ENCODE results near the gene NIN.

- TF ChIP-seq CTCF (IDR thresholded peaks at IDR 0.05; ENCODE audit: low read length): no peak
- no peak for TF ChIP-seq EZH2 (IDR thresholded peaks at IDR 0.05; ENCODE audit: borderline replicate concordance, low read length)
Measured at GRCh38 chr14:50736932-50737419, 94.0 kb downstream of the NIN start.

Measured in OCI-LY1 (cell line).